Neuronal stem cell (in vitro differentiated cells): ENCODE measurements around the gene LCOR.
A peak's percentile ranks its signal among the peaks of the same experiment; 100 is the strongest.

ENCODE experiments used
- DNase-seq: peaks from one replicate; pipeline ENCODE4 v3.0.0-alpha.2; 2013; ENCODE audit warnings: low spot score
- H2AFZ ChIP-seq: one replicate; pipeline ENCODE4 v1.6.1; 2013; ENCODE audit warnings: mild to moderate bottlenecking, low read length, inconsistent platforms
- H2AK5ac ChIP-seq: 2 replicates; pipeline ENCODE4 v1.6.1; 2013; ENCODE audit warnings: low read depth, mild to moderate bottlenecking, inconsistent platforms, low read length, moderate library complexity, mixed read lengths
- H2BK120ac ChIP-seq: 2 replicates; pipeline ENCODE4 v1.6.1; 2013; ENCODE audit warnings: low read depth, mild to moderate bottlenecking, inconsistent platforms, low read length, moderate library complexity, mixed read lengths
- H2BK12ac ChIP-seq: one replicate; pipeline ENCODE4 v1.6.1; 2013; ENCODE audit warnings: low read length, inconsistent platforms
- H2BK15ac ChIP-seq: 2 replicates; pipeline ENCODE4 v1.6.1; 2013; ENCODE audit warnings: mild to moderate bottlenecking, low read length, inconsistent platforms, mixed read lengths
- H2BK5ac ChIP-seq: one replicate; pipeline ENCODE4 v1.6.1; 2013; ENCODE audit warnings: inconsistent platforms, mild to moderate bottlenecking, low read length, moderate library complexity
- H3K14ac ChIP-seq: one replicate; pipeline ENCODE4 v1.6.1; 2013; ENCODE audit warnings: low read length, inconsistent platforms
- H3K18ac ChIP-seq: 2 replicates; pipeline ENCODE4 v1.6.1; 2013; ENCODE audit warnings: low read length, inconsistent platforms
- H3K23ac ChIP-seq: 2 replicates; pipeline ENCODE4 v1.6.1; 2013; ENCODE audit warnings: low read depth, mild to moderate bottlenecking, mixed read lengths, low read length, inconsistent platforms; ENCODE audit not compliant: poor library complexity
- H3K27ac ChIP-seq: replicated peaks from 3 replicates; pipeline ENCODE4 v1.5.1; 2013; ENCODE audit warnings: low read length, inconsistent platforms
- H3K27me3 ChIP-seq, 3 experiments: 2 replicates each; pipeline ENCODE4 v1.6.1; 2013; ENCODE audit warnings: low read length in 3 of 3, mild to moderate bottlenecking in 2 of 3, inconsistent platforms in 1 of 3, low read depth in 1 of 3, mixed read lengths in 1 of 3, moderate library complexity in 1 of 3; ENCODE audit not compliant: control insufficient read depth in 3 of 3, insufficient read depth in 3 of 3
- H3K36me3 ChIP-seq, 2 donors: replicated peaks in 1 of 2; 2 replicates each; pipeline ENCODE4 v1.6.1; 2013; ENCODE audit warnings: low read length in 2 of 2; ENCODE audit not compliant: control insufficient read depth in 2 of 2, insufficient read depth in 2 of 2
- H3K4ac ChIP-seq: 2 replicates; pipeline ENCODE4 v1.6.1; 2013; ENCODE audit warnings: inconsistent platforms, mild to moderate bottlenecking, low read length, moderate library complexity
- H3K4me1 ChIP-seq, 2 donors: 1 replicate in 1 of 2; 2 replicates in 1 of 2; pipeline ENCODE4 v1.6.1; 2013; ENCODE audit warnings: low read length in 2 of 2, low read depth in 1 of 2; ENCODE audit not compliant: control insufficient read depth in 2 of 2, insufficient read depth in 1 of 2
- H3K4me2 ChIP-seq: one replicate; pipeline ENCODE4 v1.6.1; 2013; ENCODE audit warnings: mild to moderate bottlenecking, low read length, inconsistent platforms; ENCODE audit not compliant: insufficient read depth, poor library complexity, severe bottlenecking
- H3K4me3 ChIP-seq, 2 donors: 2 replicates each; pipeline ENCODE4 v1.5.1; 2013; ENCODE audit warnings: low read length in 2 of 2, mild to moderate bottlenecking in 2 of 2, inconsistent platforms in 1 of 2, moderate library complexity in 1 of 2
- H3K79me1 ChIP-seq: one replicate; pipeline ENCODE4 v1.6.1; 2013; ENCODE audit warnings: low read depth, mild to moderate bottlenecking, inconsistent platforms, low read length, moderate library complexity
- H3K9ac ChIP-seq: one replicate; pipeline ENCODE4 v1.6.1; 2013; ENCODE audit warnings: mild to moderate bottlenecking, low read depth, low read length, inconsistent platforms; ENCODE audit not compliant: poor library complexity
- H3K9me3 ChIP-seq, 2 donors: replicated peaks in 1 of 2; 2 replicates each; pipeline versions ENCODE3 to v1.6.1; 2013; ENCODE audit warnings: low read length in 2 of 2, mild to moderate bottlenecking in 2 of 2, inconsistent platforms in 1 of 2, low read depth in 1 of 2, mixed read lengths in 1 of 2, moderate library complexity in 1 of 2; ENCODE audit not compliant: control insufficient read depth in 2 of 2, insufficient read depth in 1 of 2
- H4K8ac ChIP-seq: one replicate; pipeline ENCODE4 v1.6.1; 2013; ENCODE audit warnings: low read depth, mild to moderate bottlenecking, inconsistent platforms, low read length, moderate library complexity
- H4K91ac ChIP-seq: one replicate; pipeline ENCODE4 v1.6.1; 2013; ENCODE audit warnings: low read length, low read depth, mild to moderate bottlenecking, inconsistent platforms; ENCODE audit not compliant: poor library complexity
- WGBS, 2 donors: extraction: QIAGEN DNeasy Blood & Tissue Kit; methylation state at CpG; one replicate each; pipeline ENCODE4 v1.1.7; 2013; ENCODE audit warnings: missing lambda C conversion rate in 2 of 2, mixed read lengths in 1 of 2; ENCODE audit not compliant: insufficient read length in 2 of 2, insufficient replicate concordance in 1 of 2; ENCODE audit errors: extremely low coverage in 2 of 2; 5-methylcytosine and 5-hydroxymethylcytosine counted together

The LCOR gene

DNA sequence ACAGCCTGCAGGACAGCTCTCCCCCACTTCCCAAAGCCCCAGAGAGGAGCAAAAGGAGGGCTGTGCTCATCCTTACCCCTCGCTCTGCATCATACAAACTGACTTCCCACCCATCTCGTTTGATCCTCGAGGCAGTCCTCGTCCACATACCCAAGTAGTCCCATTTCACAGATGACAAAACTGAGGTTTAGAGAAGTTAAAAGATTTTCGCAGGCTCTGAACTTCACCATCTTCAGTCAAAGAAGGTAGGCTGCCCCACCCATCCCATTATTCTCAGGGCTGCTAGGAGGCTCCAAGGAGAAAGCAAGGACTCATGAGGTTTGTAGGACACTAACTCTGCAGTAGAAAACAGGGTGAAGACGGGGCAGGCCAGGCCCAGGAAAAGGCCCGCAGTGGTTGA lies 206.6 kb downstream of the LCOR start:
- Histone ChIP-seq H2BK15ac (peak overlapping the region; percentile 98), H3K4me2 (no peak overlapping the region), H2AK5ac (no peak overlapping the region), H2BK5ac (no peak overlapping the region), H3K9me3 (no peaks in the 10 kb centered on the region), H3K18ac (peak overlapping the region; percentile 13), H3K27me3 (peaks cover 0 to 5% (median 0%) of the 10 kb centered on the region in 3 experiments), H3K79me1 (no peaks in the 10 kb centered on the region), H2AFZ (no peak overlapping the region), H4K91ac (no peak overlapping the region), H3K27ac (no peak overlapping the region), H3K9ac (peak overlapping the region; percentile 66), H2BK120ac (no peak overlapping the region), H3K4ac (no peak overlapping the region), H3K36me3 (no peaks in the 10 kb centered on the region), H3K14ac (peak overlapping the region; percentile 59), H3K4me1 (peaks cover 3 to 8% of the 10 kb centered on the region in 2 donors), H2BK12ac (no peak overlapping the region), H4K8ac (no peak overlapping the region), H3K4me3 (no peak overlapping the region), H3K23ac (no peak overlapping the region)
- DNase-seq, result no peak
- WGBS, 2 donors, result no CpG with 5 or more reads among the region's 7 CpGs

GRCh38 chr10:97039538-97040247 lies 207.6 kb downstream of the LCOR start:
- DNase-seq, result no peak

DNA sequence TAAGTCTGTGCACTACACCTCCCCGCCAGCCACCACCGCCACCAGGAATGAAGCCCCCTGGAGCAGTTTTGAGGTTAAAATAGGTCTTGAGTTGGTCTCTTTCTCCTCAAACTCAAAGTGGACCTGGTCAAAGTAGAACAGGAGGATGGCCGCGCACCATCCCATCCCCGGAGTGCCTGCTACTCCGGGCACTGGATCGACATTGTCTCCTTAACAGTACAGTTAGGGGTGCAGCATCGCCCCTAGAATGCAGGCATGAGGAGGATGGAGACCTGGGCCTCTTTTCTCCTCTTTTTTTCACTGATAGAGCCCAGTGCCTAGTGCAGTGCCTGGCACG lies 208.1 kb downstream of the LCOR start:
- Histone ChIP-seq H3K27me3 (peaks cover 0 to 5% (median 0%) of the 10 kb centered on the region in 3 experiments), H3K9me3 (peaks cover 2 to 3% of the 10 kb centered on the region in 2 donors), H3K23ac (no peak overlapping the region), H3K79me1 (no peaks in the 10 kb centered on the region), H3K36me3 (no peaks in the 10 kb centered on the region), H3K4me2 (no peak overlapping the region), H3K18ac (no peak overlapping the region), H3K14ac (no peak overlapping the region), H2AFZ (no peak overlapping the region), H2BK12ac (no peak overlapping the region), H3K4me3 (no peak overlapping the region), H3K27ac (no peak overlapping the region), H3K4me1 (peaks cover 3 to 8% of the 10 kb centered on the region in 2 donors), H2BK120ac (no peak overlapping the region), H2BK15ac (no peak overlapping the region), H4K8ac (no peak overlapping the region), H2BK5ac (no peak overlapping the region), H3K9ac (no peak overlapping the region), H4K91ac (no peak overlapping the region), H3K4ac (no peak overlapping the region), H2AK5ac (peak overlapping the region; percentile 8)
- no peak for DNase-seq
- WGBS, 2 donors, result no CpG with 5 or more reads among the region's 9 CpGs

More at GRCh38 chr10:97039538-97040247, 207.6 kb downstream of the LCOR start:
- Histone ChIP-seq H3K9ac (peak overlapping the region; percentile 30), H3K18ac (no peak overlapping the region), H3K36me3 (no peaks in the 10 kb centered on the region), H3K4ac (no peak overlapping the region), H2BK12ac (no peak overlapping the region), H3K27ac (no peak overlapping the region), H2BK15ac (no peak overlapping the region), H2AK5ac (peak overlapping the region; percentile 8), H3K4me2 (no peak overlapping the region), H3K9me3 (peaks cover under 1 to 1% of the 10 kb centered on the region in 2 donors), H3K4me1 (peaks cover 3 to 8% of the 10 kb centered on the region in 2 donors), H2AFZ (peak overlapping the region; percentile 24), H4K8ac (no peak overlapping the region), H3K14ac (no peak overlapping the region), H3K4me3 (no peak overlapping the region), H2BK5ac (no peak overlapping the region), H3K23ac (peak overlapping the region; percentile 67), H3K27me3 (peaks cover 0 to 5% (median 0%) of the 10 kb centered on the region in 3 experiments), H4K91ac (no peak overlapping the region), H2BK120ac (peak overlapping the region; percentile 65), H3K79me1 (no peaks in the 10 kb centered on the region)
- whole genome bisulfite sequencing, 2 donors, result no CpG with 5 or more reads among the region's 16 CpGs

DNA sequence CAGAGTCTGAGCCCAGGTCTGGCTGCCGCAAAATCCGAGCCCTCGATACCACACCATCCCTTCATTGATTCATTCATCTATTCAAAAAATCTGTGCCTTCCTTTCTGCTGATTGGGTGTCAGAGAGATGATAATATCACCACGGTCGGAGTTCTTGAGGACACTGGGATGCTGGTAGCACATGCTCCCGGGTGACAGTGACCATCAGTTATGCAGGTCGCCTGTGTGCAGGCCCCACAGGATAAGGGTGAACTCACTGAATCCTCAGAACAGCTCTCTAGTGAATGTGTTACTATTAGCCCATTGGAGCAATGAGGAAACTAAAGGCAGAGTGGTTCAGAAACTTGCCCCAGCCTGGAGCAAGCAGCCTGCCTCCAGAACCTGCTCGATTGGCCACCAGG lies 208.6 kb downstream of the LCOR start:
- no peak overlapping the region for H2BK12ac ChIP-seq
- no peak overlapping the region for H3K4ac ChIP-seq
- H2AFZ ChIP-seq, result no peak overlapping the region
- no peak overlapping the region for H2BK5ac ChIP-seq
- H3K4me3 ChIP-seq, result no peak overlapping the region
- H3K4me2 ChIP-seq, result no peak overlapping the region
- H2BK120ac ChIP-seq, result no peak overlapping the region
- no peak overlapping the region for H3K18ac ChIP-seq
- H3K9ac ChIP-seq, result no peak overlapping the region
- no peak overlapping the region for H4K91ac ChIP-seq
- peaks cover 0 to 5% (median 0%) of the 10 kb centered on the region in 3 experiments for H3K27me3 ChIP-seq
- DNase-seq, result no peak
- no peak overlapping the region for H2BK15ac ChIP-seq
- no peak overlapping the region for H3K23ac ChIP-seq
- H3K9me3 ChIP-seq, result peaks cover 2 to 3% of the 10 kb centered on the region in 2 donors
- H3K14ac ChIP-seq, result no peak overlapping the region
- no peak overlapping the region for H3K27ac ChIP-seq
- H3K79me1 ChIP-seq, result no peaks in the 10 kb centered on the region
- no peak overlapping the region for H2AK5ac ChIP-seq
- WGBS, 2 donors, result no CpG with 5 or more reads among the region's 8 CpGs
- no peaks in the 10 kb centered on the region for H3K36me3 ChIP-seq
- peaks cover 3 to 8% of the 10 kb centered on the region in 2 donors for H3K4me1 ChIP-seq
- H4K8ac ChIP-seq, result no peak overlapping the region
